GM18951 (cell line): ENCODE results near the gene ZG16.

Source experiments
- POLR2A ChIP-seq: IDR thresholded peaks from 4 replicates; pipeline ENCODE4 v1.6.1; 2011; ENCODE audit warnings: mild to moderate bottlenecking; ENCODE audit not compliant: insufficient read length, insufficient read depth; ENCODE audit errors: extremely low read depth
- in situ Hi-C: fragments of 300-500 bp; cut with MboI; formaldehyde crosslinking; loops from one replicate; pipeline ENCODE4 v1.12.0; 2022; ENCODE audit warnings: low sequenced_read_pairs, mixed read lengths, inconsistent platforms; ENCODE audit not compliant: unreplicated experiment

The ZG16 gene

GRCh38 chr16:29805232-29806098 lies 27.4 kb downstream of the ZG16 start:
- peak; percentile 81 for TF ChIP-seq POLR2A

GRCh38 chr16:29806099-29806579 lies 28.1 kb downstream of the ZG16 start, which contains the start of gene MAZ:
Gene MAZ, plus strand, starts transcription at chr16:29806529. Its CDS starts 173 bp downstream, at chr16:29806702.
- in situ Hi-C loops, result no loop called here

More at GRCh38 chr16:29805232-29806098, 27.4 kb downstream of the ZG16 start:
- in situ Hi-C loops, result no loop called here

GRCh38 chr16:29806641-29807425 lies 28.8 kb downstream of the ZG16 start:
- in situ Hi-C loops, result no loop called here
- peak; percentile 53 for TF ChIP-seq POLR2A

More at GRCh38 chr16:29806099-29806579, 28.1 kb downstream of the ZG16 start, which contains the start of gene MAZ:
- TF ChIP-seq POLR2A, result no peak

- in situ Hi-C loops, result no loop called here
Observed at GRCh38 chr16:29807426-29808218, 29.6 kb downstream of the ZG16 start.

GRCh38 chr16:29808219-29808900 lies 30.3 kb downstream of the ZG16 start:
- in situ Hi-C loops, result no loop called here
- TF ChIP-seq POLR2A, result no peak

More at GRCh38 chr16:29807426-29808218, 29.6 kb downstream of the ZG16 start:
- TF ChIP-seq POLR2A, result peak; percentile 60

- in situ Hi-C loops, result no loop called here
- TF ChIP-seq POLR2A, result no peak
Observed at GRCh38 chr16:29809031-29809747, 31.1 kb downstream of the ZG16 start.

- no peak for TF ChIP-seq POLR2A
- in situ Hi-C loops, result no loop called here
Observed at GRCh38 chr16:29809850-29810698, 32.0 kb downstream of the ZG16 start.

GRCh38 chr16:29810699-29811169 lies 32.7 kb downstream of the ZG16 start:
- in situ Hi-C loops, result no loop called here

GRCh38 chr16:29811170-29811895 lies 33.3 kb downstream of the ZG16 start:
- TF ChIP-seq POLR2A, result peak; percentile 43
- in situ Hi-C loops, result no loop called here

More at GRCh38 chr16:29810699-29811169, 32.7 kb downstream of the ZG16 start:
- no peak for TF ChIP-seq POLR2A
